Hypothalamus (tissue), 51 donors: ENCODE measurements around the gene ADISSP.

ENCODE experiments used
- DNase-seq, 51 donors: peaks; one replicate each; lab custom pipeline; 2025; lab: John Stamatoyannopoulos, UW

Gene ADISSP

GRCh38 chr20:3723284-3723683, 44.3 kb downstream of the ADISSP start:
- no peak for DNase-seq

- no peak for DNase-seq
These were observed 45.6 kb downstream of the ADISSP start for GRCh38 chr20:3721912-3722311.

- DNase-seq: no peak
These were observed 46.9 kb downstream of the ADISSP start for GRCh38 chr20:3720626-3721025.

- DNase-seq: no peak
These were observed 47.5 kb downstream of the ADISSP start for GRCh38 chr20:3720068-3720467.

GRCh38 chr20:3719046-3719445, 48.5 kb downstream of the ADISSP start:
- no peak for DNase-seq

GRCh38 chr20:3716195-3716834, 51.2 kb downstream of the ADISSP start:
- peak in 7 of 51 donors; percentile 7 to 26 (median 15) for DNase-seq

- peak in 4 of 51 donors; percentile 5 to 19 (median 8) for DNase-seq
These were observed 53.5 kb downstream of the ADISSP start for GRCh38 chr20:3714092-3714491.

GRCh38 chr20:3712279-3712873, 55.2 kb downstream of the ADISSP start, which contains the start of gene SIGLEC1:
SIGLEC1 (minus strand) TSS chr20:3712600; CDS start chr20:3707128, 5,472 bp downstream.
- DNase-seq: peak in 27 of 51 donors; percentile 2 to 57 (median 17)

- no peak for DNase-seq
These were observed 56.0 kb downstream of the ADISSP start for GRCh38 chr20:3711484-3711941.

GRCh38 chr20:3710703-3711483, 56.7 kb downstream of the ADISSP start:
- peak in 45 of 51 donors; percentile 15 to 88 (median 53) for DNase-seq

GRCh38 chr20:3710011-3710466, 57.5 kb downstream of the ADISSP start:
- DNase-seq: no peak

- DNase-seq: no peak
These were observed 60.0 kb downstream of the ADISSP start for GRCh38 chr20:3707508-3707899.

GRCh38 chr20:3706774-3707507, 60.6 kb downstream of the ADISSP start:
- DNase-seq: peak in 9 of 51 donors; percentile 8 to 57 (median 14)

- no peak for DNase-seq
These were observed 61.4 kb downstream of the ADISSP start for GRCh38 chr20:3705970-3706739.

GRCh38 chr20:3705491-3705969, 62.0 kb downstream of the ADISSP start:
- DNase-seq: no peak

- no peak for DNase-seq
These were observed 63.5 kb downstream of the ADISSP start for GRCh38 chr20:3704087-3704486.
